Stomach smooth muscle (tissue), 2 donors: ENCODE results near the gene NOXRED1.

Source experiments
- H3K27ac ChIP-seq: one replicate; pipeline ENCODE4 v1.7.0; 2013; ENCODE audit warnings: mild to moderate bottlenecking, low read length, inconsistent platforms
- H3K27me3 ChIP-seq, 2 donors: one replicate each; pipeline ENCODE4 v1.7.0; 2013; ENCODE audit warnings: low read length in 2 of 2; ENCODE audit not compliant: insufficient read depth in 2 of 2, control insufficient read depth in 1 of 2
- H3K36me3 ChIP-seq, 2 donors: one replicate each; pipeline ENCODE4 v1.7.0; 2013; ENCODE audit warnings: low read length in 2 of 2; ENCODE audit not compliant: control insufficient read depth in 2 of 2, insufficient read depth in 2 of 2
- H3K4me1 ChIP-seq: one replicate; pipeline ENCODE4 v1.7.0; 2013; ENCODE audit warnings: low read length; ENCODE audit not compliant: control insufficient read depth, insufficient read depth
- H3K4me3 ChIP-seq, 2 donors: one replicate each; pipeline ENCODE4 v1.7.0; 2013; ENCODE audit warnings: low read length in 2 of 2
- H3K9ac ChIP-seq, 2 donors: one replicate each; pipeline ENCODE4 v1.7.0; 2013; ENCODE audit warnings: low read length in 2 of 2, mild to moderate bottlenecking in 1 of 2
- H3K9me3 ChIP-seq, 2 donors: one replicate each; pipeline ENCODE4 v1.7.0; 2013; ENCODE audit warnings: low read length in 2 of 2; ENCODE audit not compliant: control insufficient read depth in 2 of 2
- donor health status: healthy.
- donor health status: Pancreatic carcinoma.

The NOXRED1 gene, protein sequence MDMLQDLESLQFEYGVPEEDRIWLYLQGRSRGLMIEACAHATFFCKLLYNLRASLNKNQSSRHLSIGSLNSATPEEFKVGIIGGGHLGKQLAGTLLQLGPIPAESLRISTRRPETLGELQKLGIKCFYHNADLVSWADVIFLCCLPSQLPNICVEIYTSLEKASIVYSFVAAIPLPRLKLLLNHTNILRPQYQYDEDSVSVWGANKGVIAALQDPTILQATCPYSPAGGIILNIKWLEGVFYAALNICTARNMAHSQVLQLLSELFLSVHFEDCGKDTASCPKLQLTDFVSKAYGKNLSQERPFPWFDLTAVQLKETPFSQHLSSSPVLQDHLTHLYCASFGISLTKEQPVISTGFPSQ

GRCh38 chr14:77423423-77423822 is at the start of gene NOXRED1:
TSS of gene NOXRED1 (minus strand) at chr14:77423523. CDS start at chr14:77422889, 634 bp downstream.
- H3K36me3 ChIP-seq = peaks cover 43 to 48% of the 10 kb centered on the region in 2 donors
- no peaks in the 10 kb centered on the region for H3K27me3 ChIP-seq
- no peak within 1 kb of the TSS for H3K9ac ChIP-seq
- no peak within 1 kb of the TSS for H3K4me3 ChIP-seq
- H3K27ac ChIP-seq = no peak within 1 kb of the TSS
- H3K9me3 ChIP-seq = peaks cover 2 to 7% of the 10 kb centered on the region in 2 donors
- no peaks in the 10 kb centered on the region for H3K4me1 ChIP-seq

GRCh38 chr14:77470224-77470870 is 47.0 kb upstream of the NOXRED1 start:
- H3K4me3 ChIP-seq = no peak overlapping the region
- no peaks in the 10 kb centered on the region for H3K9me3 ChIP-seq
- peaks cover 28 to 30% of the 10 kb centered on the region in 2 donors for H3K36me3 ChIP-seq
- no peaks in the 10 kb centered on the region for H3K27me3 ChIP-seq
- no peak overlapping the region for H3K9ac ChIP-seq
- H3K4me1 ChIP-seq = no peaks in the 10 kb centered on the region
- H3K27ac ChIP-seq = no peak overlapping the region

DNA sequence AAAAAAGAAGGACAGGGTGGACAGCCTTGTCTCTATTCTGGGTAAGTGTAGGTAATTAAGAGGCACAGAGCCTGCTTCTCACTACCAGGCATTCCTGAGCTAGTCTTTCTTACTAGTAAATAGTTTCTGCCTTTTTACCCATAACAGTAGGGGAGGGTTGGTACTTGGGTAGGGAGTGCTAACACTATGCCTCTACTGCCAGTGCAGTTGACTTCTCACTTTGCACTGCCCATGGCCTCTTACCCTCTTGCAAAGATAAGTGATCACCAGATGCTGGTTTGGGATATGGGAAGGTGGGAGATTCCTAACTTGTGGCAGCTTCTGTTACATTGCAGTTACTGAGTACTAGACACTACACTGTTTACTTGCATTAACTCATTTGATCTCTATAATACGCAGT is 46.2 kb upstream of the NOXRED1 start:
- Histone ChIP-seq H3K27ac (no peak overlapping the region), H3K4me3 (no peak overlapping the region), H3K9me3 (no peaks in the 10 kb centered on the region), H3K9ac (no peak overlapping the region), H3K36me3 (peaks cover 34 to 38% of the 10 kb centered on the region in 2 donors), H3K27me3 (no peaks in the 10 kb centered on the region), H3K4me1 (no peaks in the 10 kb centered on the region)

GRCh38 chr14:77469067-77469505 is 45.8 kb upstream of the NOXRED1 start:
- Histone ChIP-seq H3K4me1 (no peaks in the 10 kb centered on the region), H3K4me3 (no peak overlapping the region), H3K27me3 (no peaks in the 10 kb centered on the region), H3K9ac (no peak overlapping the region), H3K36me3 (peaks cover 34 to 42% of the 10 kb centered on the region in 2 donors), H3K27ac (no peak overlapping the region), H3K9me3 (no peaks in the 10 kb centered on the region)

DNA sequence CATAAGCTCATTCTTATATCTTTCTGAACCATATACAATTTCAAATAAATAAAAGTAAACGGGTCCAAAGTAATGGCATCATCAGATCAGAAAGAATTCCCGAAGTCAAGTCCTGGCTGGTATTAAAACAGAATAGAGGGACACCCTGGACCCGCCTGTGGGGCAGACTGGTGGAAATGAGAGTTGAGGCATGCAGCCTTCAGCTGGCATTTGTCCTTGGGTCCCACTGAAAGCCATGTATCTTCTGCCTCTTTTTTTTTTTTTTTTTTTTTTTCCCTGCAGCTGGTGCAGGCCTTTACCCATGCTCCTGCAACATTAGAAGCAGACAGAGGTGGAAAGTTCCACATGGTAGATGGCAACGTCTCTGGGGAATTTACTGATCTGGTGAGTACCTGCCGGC is 44.5 kb upstream of the NOXRED1 start:
- peaks cover 39 to 52% of the 10 kb centered on the region in 2 donors for H3K36me3 ChIP-seq
- no peak overlapping the region for H3K9ac ChIP-seq
- no peaks in the 10 kb centered on the region for H3K9me3 ChIP-seq
- no peaks in the 10 kb centered on the region for H3K4me1 ChIP-seq
- no peak overlapping the region for H3K27ac ChIP-seq
- H3K27me3 ChIP-seq = no peaks in the 10 kb centered on the region
- H3K4me3 ChIP-seq = no peak overlapping the region

GRCh38 chr14:77459072-77459723 is 35.9 kb upstream of the NOXRED1 start:
- peak overlapping the region in 1 of 2 donors; percentile 95 for H3K9ac ChIP-seq
- no peaks in the 10 kb centered on the region for H3K9me3 ChIP-seq
- H3K4me3 ChIP-seq = peak overlapping the region; percentile 89 to 99
- no peaks in the 10 kb centered on the region for H3K27me3 ChIP-seq
- H3K4me1 ChIP-seq = peaks cover 20% of the 10 kb centered on the region
- H3K27ac ChIP-seq = no peak overlapping the region
- H3K36me3 ChIP-seq = peaks cover 28 to 36% of the 10 kb centered on the region in 2 donors

- no peaks in the 10 kb centered on the region for H3K9me3 ChIP-seq
- H3K27me3 ChIP-seq = no peaks in the 10 kb centered on the region
- peak overlapping the region; percentile 95 to 98 for H3K9ac ChIP-seq
- H3K4me3 ChIP-seq = peak overlapping the region; percentile 89 to 99
- peaks cover 24 to 29% of the 10 kb centered on the region in 2 donors for H3K36me3 ChIP-seq
- H3K4me1 ChIP-seq = peaks cover 20% of the 10 kb centered on the region
- peak overlapping the region; percentile 93 for H3K27ac ChIP-seq
Measured at GRCh38 chr14:77458249-77458950, 35.1 kb upstream of the NOXRED1 start.

- Histone ChIP-seq H3K27me3 (no peaks in the 10 kb centered on the region), H3K9ac (peak within 1 kb of the TSS; percentile 95 to 98), H3K27ac (peak within 1 kb of the TSS; percentile 93), H3K4me3 (peak within 1 kb of the TSS; percentile 89 to 99), H3K9me3 (no peaks in the 10 kb centered on the region), H3K4me1 (peaks cover 20% of the 10 kb centered on the region), H3K36me3 (peaks cover 27% of the 10 kb centered on the region in 2 donors)
Measured at GRCh38 chr14:77457522-77458248, 34.4 kb upstream of the NOXRED1 start, which contains the start of the genes AHSA1 and VIPAS39. TSS of gene AHSA1 (plus strand) at chr14:77458093. CDS start at chr14:77458190, 97 bp downstream. TSS of gene VIPAS39 (minus strand) at chr14:77457601. CDS start at chr14:77454102, 3,499 bp downstream.

DNA sequence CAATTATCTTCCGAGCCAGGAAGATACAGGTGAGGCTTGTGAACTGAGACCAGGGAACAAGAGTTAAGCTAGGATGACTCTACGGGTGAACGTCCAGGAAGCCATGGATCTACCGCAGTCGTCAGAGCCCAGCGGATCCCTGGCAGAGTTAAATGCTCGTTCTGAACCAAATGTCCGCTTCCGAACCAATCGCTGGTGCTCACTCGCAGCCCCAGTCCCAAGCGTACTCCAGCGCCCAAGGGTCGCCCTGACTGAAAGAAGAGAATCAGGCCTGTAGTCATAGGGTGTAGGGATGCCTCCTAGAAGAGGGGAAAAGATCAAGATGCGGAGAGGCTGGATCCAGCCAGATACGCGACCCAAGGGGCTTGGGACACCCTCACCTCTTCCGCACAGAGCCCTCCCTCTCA is 33.8 kb upstream of the NOXRED1 start:
- Histone ChIP-seq H3K27ac (peak overlapping the region; percentile 93), H3K36me3 (peaks cover 21 to 22% of the 10 kb centered on the region in 2 donors), H3K9ac (peak overlapping the region; percentile 95 to 98), H3K9me3 (no peaks in the 10 kb centered on the region), H3K27me3 (no peaks in the 10 kb centered on the region), H3K4me3 (peak overlapping the region; percentile 89 to 99), H3K4me1 (peaks cover 20% of the 10 kb centered on the region)
